ENCODE results near the gene LSM4. TPM values are rescaled to one million over a fixed set of nuclear protein-coding genes. Genes with fewer than 3 reads are reported as not detected.

Gene LSM4
- total and polyA plus RNA-seq, 2 of the 4 experiments (the other 2 are of a cell fraction) = 44.8 to 118 TPM

GRCh38 chr19:18261474-18261873, 61.4 kb downstream of the LSM4 start:
- POLR2A ChIA-PET (ENCODE audit: unreplicated experiment) = no interaction called here
- DNase-seq (no peak), ATAC-seq (ENCODE audit: low read depth) (no peak)
- Histone ChIP-seq H3K56ac (ENCODE audit: extremely low read depth, insufficient read depth, low read length) (no peak overlapping the region), H3K14ac (replicated peaks; ENCODE audit: low read depth, low read length) (no peak overlapping the region), H3K27ac (ENCODE audit: insufficient read depth, low read length) (no peak overlapping the region), H2BK5ac (ENCODE audit: low read depth, low read length, poor library complexity, severe bottlenecking) (no peak overlapping the region), H4K20me1 (ENCODE audit: insufficient read depth, low read length) (peaks cover 4% of the 10 kb centered on the region; the same call in 1 of the 2 replicates), H2AK5ac (ENCODE audit: low read depth, low read length) (no peak overlapping the region), H3K9me1 (ENCODE audit: insufficient read depth, low read length) (no peaks in the 10 kb centered on the region; the same call in 1 of the 2 replicates), H3K4me1 (ENCODE audit: control insufficient read depth, insufficient read depth, low read length) (no peaks in the 10 kb centered on the region), H2BK15ac (ENCODE audit: low read depth, low read length) (no peak overlapping the region), H3K9me3 (ENCODE audit: control insufficient read depth, insufficient read depth, low read length) (no peaks in the 10 kb centered on the region), H3K4ac (ENCODE audit: low read depth, low read length) (no peak overlapping the region), H2BK20ac (ENCODE audit: low read depth, low read length) (no peak overlapping the region), H3K23ac (ENCODE audit: low read depth, low read length) (no peak overlapping the region), H3K9ac (ENCODE audit: low read depth, low read length) (no peak overlapping the region), H3K27me3 (ENCODE audit: control insufficient read depth, insufficient read depth, low read length) (no peaks in the 10 kb centered on the region), H3K4me2 (ENCODE audit: low read depth, low read length) (no peak overlapping the region), H4K91ac (ENCODE audit: insufficient read depth, low read depth, low read length) (no peak overlapping the region), H2AFZ (replicated peaks; ENCODE audit: low read length, poor library complexity) (no peak overlapping the region), H4K8ac (ENCODE audit: low read depth in 2 of 2, low read length in 2 of 2) (no peak overlapping the region), H4K5ac (ENCODE audit: low read depth, low read length) (no peak overlapping the region), H2BK120ac (ENCODE audit: low read depth, low read length) (no peak overlapping the region), H3K18ac (ENCODE audit: low read depth, low read length) (no peak overlapping the region), H3K36me3 (ENCODE audit: control insufficient read depth, insufficient read depth, low read length) (peaks cover 22% of the 10 kb centered on the region; the same call in 1 of the 2 replicates), H3K4me3 (ENCODE audit: insufficient read depth, low read depth, low read length) (no peak overlapping the region), H2AK9ac (replicated peaks; ENCODE audit: low read depth, low read length, poor library complexity) (no peak overlapping the region), H3K79me1 (ENCODE audit: low read depth in 1 of 2, low read length in 2 of 2) (no peaks in the 10 kb centered on the region)
- CTCF ChIA-PET = no interaction called here
- dilution Hi-C loops (cut with HindIII; ENCODE audit: low sequenced_read_pairs, unreplicated experiment) (no loop called here), intact Hi-C loops (cut with micrococcal nuclease) (no loop called here), in situ Hi-C loops (cut with MboI; ENCODE audit: low sequenced_read_pairs) (no loop called here)
- BruUV-seq (replicated peaks) = no TSS peak
- 100% methylated on average over 1 of the region's 2 CpGs; no CpG with 5 or more reads in 1 of the 2 experiments for WGBS, 2 experiments (ENCODE audit: extremely low coverage in 2 of 2, insufficient read length in 1 of 2)
- TF ChIP-seq POLR2A (IDR thresholded peaks at IDR 0.05; ENCODE audit: low read depth, low read length) (no peak), NFE2L2 (IDR thresholded peaks at IDR 0.05; ENCODE audit: low read depth, low read length) (no peak), CEBPB (IDR thresholded peaks at IDR 0.05; ENCODE audit: low read depth, low read length) (no peak), RCOR1 (IDR thresholded peaks at IDR 0.05; ENCODE audit: insufficient replicate concordance, low read length) (no peak), BHLHE40 (IDR thresholded peaks at IDR 0.05; ENCODE audit: low read depth, low read length) (no peak), MAZ (IDR thresholded peaks at IDR 0.05; ENCODE audit: borderline replicate concordance, low read depth, low read length) (no peak), CHD1 (IDR thresholded peaks at IDR 0.05; ENCODE audit: low read depth, low read length) (no peak), RFX5 (IDR thresholded peaks at IDR 0.05; ENCODE audit: low read depth, low read length) (no peak), SMC3 (IDR thresholded peaks at IDR 0.05; ENCODE audit: low read depth, low read length) (no peak), FOS (IDR thresholded peaks at IDR 0.05; ENCODE audit: low read depth, low read length) (no peak), MAFK (IDR thresholded peaks at IDR 0.05; ENCODE audit: low read depth, low read length) (no peak), MXI1 (IDR thresholded peaks at IDR 0.05; ENCODE audit: borderline replicate concordance, low read depth, low read length) (no peak), RAD21 (IDR thresholded peaks at IDR 0.05; ENCODE audit: low read length) (no peak)
- TF ChIP-seq, protein P1, sequence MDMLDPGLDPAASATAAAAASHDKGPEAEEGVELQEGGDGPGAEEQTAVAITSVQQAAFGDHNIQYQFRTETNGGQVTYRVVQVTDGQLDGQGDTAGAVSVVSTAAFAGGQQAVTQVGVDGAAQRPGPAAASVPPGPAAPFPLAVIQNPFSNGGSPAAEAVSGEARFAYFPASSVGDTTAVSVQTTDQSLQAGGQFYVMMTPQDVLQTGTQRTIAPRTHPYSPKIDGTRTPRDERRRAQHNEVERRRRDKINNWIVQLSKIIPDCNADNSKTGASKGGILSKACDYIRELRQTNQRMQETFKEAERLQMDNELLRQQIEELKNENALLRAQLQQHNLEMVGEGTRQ (IDR thresholded peaks at IDR 0.05; ENCODE audit: low read depth, low read length) = no peak
- TF ChIP-seq, protein P2, sequence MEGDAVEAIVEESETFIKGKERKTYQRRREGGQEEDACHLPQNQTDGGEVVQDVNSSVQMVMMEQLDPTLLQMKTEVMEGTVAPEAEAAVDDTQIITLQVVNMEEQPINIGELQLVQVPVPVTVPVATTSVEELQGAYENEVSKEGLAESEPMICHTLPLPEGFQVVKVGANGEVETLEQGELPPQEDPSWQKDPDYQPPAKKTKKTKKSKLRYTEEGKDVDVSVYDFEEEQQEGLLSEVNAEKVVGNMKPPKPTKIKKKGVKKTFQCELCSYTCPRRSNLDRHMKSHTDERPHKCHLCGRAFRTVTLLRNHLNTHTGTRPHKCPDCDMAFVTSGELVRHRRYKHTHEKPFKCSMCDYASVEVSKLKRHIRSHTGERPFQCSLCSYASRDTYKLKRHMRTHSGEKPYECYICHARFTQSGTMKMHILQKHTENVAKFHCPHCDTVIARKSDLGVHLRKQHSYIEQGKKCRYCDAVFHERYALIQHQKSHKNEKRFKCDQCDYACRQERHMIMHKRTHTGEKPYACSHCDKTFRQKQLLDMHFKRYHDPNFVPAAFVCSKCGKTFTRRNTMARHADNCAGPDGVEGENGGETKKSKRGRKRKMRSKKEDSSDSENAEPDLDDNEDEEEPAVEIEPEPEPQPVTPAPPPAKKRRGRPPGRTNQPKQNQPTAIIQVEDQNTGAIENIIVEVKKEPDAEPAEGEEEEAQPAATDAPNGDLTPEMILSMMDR (conservative IDR thresholded peaks at IDR 0.05; ENCODE audit: low read depth, low read length) = no peak
- TF ChIP-seq, protein P3, sequence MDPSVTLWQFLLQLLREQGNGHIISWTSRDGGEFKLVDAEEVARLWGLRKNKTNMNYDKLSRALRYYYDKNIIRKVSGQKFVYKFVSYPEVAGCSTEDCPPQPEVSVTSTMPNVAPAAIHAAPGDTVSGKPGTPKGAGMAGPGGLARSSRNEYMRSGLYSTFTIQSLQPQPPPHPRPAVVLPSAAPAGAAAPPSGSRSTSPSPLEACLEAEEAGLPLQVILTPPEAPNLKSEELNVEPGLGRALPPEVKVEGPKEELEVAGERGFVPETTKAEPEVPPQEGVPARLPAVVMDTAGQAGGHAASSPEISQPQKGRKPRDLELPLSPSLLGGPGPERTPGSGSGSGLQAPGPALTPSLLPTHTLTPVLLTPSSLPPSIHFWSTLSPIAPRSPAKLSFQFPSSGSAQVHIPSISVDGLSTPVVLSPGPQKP (IDR thresholded peaks at IDR 0.05; ENCODE audit: borderline replicate concordance, low read depth, low read length) = no peak

All from IMR-90 (cell line).